ENCODE measurements around the gene USHBP1. TPM values are rescaled to one million over a fixed set of nuclear protein-coding genes. Genes with fewer than 3 reads are reported as not detected.

USHBP1 gene
- total RNA-seq, 1 donor from 2014 or later, result 0.23 TPM

Other genes starting within 250 kb of the USHBP1 start
- 14.5 and 17.0 TPM in 2 replicates for gene CPAMD8, start 237.9 kb downstream of the USHBP1 start, total RNA-seq
- gene HAUS8, start 189.3 kb downstream of the USHBP1 start, total RNA-seq, result 36.5 and 46.4 TPM in 2 replicates
- gene MYO9B, start 189.0 kb downstream of the USHBP1 start, total RNA-seq, result 113 and 119 TPM in 2 replicates
- 15.7 and 17.6 TPM in 2 replicates for gene USE1, start 49.4 kb downstream of the USHBP1 start, total RNA-seq
- 10.4 and 12.0 TPM in 2 replicates for gene OCEL1, start 38.5 kb downstream of the USHBP1 start, total RNA-seq
- gene NR2F6, start 18.8 kb downstream of the USHBP1 start, total RNA-seq, result 52.8 and 57.6 TPM in 2 replicates
- gene BABAM1, start 2.7 kb upstream of the USHBP1 start, total RNA-seq, result 79.1 and 89.3 TPM in 2 replicates
- gene ANKLE1, start 17.2 kb upstream of the USHBP1 start, total RNA-seq, result 4.5 and 4.9 TPM in 2 replicates
- gene ABHD8, start 38.7 kb upstream of the USHBP1 start, total RNA-seq, result 8.1 and 8.5 TPM in 2 replicates
- 73.4 and 74.2 TPM in 2 replicates for gene MRPL34, start 41.1 kb upstream of the USHBP1 start, total RNA-seq
- gene DDA1, start 44.8 kb upstream of the USHBP1 start, total RNA-seq, result 44.9 and 49.9 TPM in 2 replicates
- 37.4 and 43.3 TPM in 2 replicates for gene ANO8, start 70.1 kb upstream of the USHBP1 start, total RNA-seq
- 57.8 TPM in 2 replicates for gene GTPBP3, start 72.8 kb upstream of the USHBP1 start, total RNA-seq
- 0.82 and 1.8 TPM in 2 replicates for gene PLVAP, start 112.6 kb upstream of the USHBP1 start, total RNA-seq
- gene CCDC194, start 129.5 kb upstream of the USHBP1 start, total RNA-seq, result not detected in 2 replicates
- gene BST2, start 140.9 kb upstream of the USHBP1 start, total RNA-seq, result not detected in 2 replicates
- 47.6 and 48.1 TPM in 2 replicates for gene MVB12A, start 155.3 kb upstream of the USHBP1 start, total RNA-seq
- gene TMEM221, start 183.9 kb upstream of the USHBP1 start, total RNA-seq, result 0.71 and 0.96 TPM in 2 replicates
- not detected in 2 replicates for gene NXNL1, start 196.2 kb upstream of the USHBP1 start, total RNA-seq
- gene SLC27A1, start 205.8 kb upstream of the USHBP1 start, total RNA-seq, result 17.4 and 17.9 TPM in 2 replicates
- 91.2 and 99.7 TPM in 2 replicates for gene PGLS, start 246.9 kb upstream of the USHBP1 start, total RNA-seq

Measured in neural crest cell (in vitro differentiated cells).